ENCODE measurements around the gene CR1. TPM values are rescaled to one million over a fixed set of nuclear protein-coding genes. Genes with fewer than 3 reads are reported as not detected.

CR1 gene
- total and polyA plus RNA-seq, 2 of the 8 experiments (the other 6 are each of a cell fraction or from before 2014, with no cell fraction given): 0.15 to 0.22 TPM

DNA sequence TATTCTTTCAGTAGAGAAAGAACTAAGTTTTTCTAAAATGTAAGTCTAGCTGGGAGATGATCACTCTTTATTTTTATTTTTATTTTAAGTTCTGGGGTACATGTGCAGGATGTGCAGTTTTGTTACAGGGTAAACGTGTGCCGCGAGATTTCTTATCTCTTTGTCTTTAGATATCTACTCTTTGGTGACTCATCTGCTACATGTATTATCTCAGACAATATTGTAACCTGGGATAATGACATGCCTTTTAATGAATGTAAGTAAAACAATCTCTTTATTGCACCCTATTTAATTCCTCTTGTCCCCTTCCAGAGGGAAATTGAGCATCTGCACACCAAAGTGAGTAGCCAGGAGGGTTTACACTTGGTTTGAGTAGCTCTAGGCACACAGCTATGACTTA, 32.4 kb upstream of the CR1 start:
- no peak overlapping the region for H3K4ac ChIP-seq (replicated peaks; ENCODE audit: insufficient read length, low read depth, low read length)
- H3K23ac ChIP-seq (ENCODE audit: insufficient read length): no peak overlapping the region
- H2BK15ac ChIP-seq (ENCODE audit: low read length): no peak overlapping the region
- no peaks in the 10 kb centered on the region for H3K27me3 ChIP-seq (replicated peaks in 1 of 4; ENCODE audit: control insufficient read depth in 3 of 4, extremely low read depth in 1 of 4, insufficient read depth in 3 of 4, low read length in 3 of 4)
- no peaks in the 10 kb centered on the region for H3K9me3 ChIP-seq (ENCODE audit: insufficient read depth in 2 of 2, low read depth in 1 of 2, low read length in 1 of 2)
- no peak for FAIRE-seq
- H3K79me1 ChIP-seq (ENCODE audit: low read depth, low read length): no peaks in the 10 kb centered on the region
- H3K56ac ChIP-seq (replicated peaks; ENCODE audit: insufficient read length, low read depth, low read length): no peak overlapping the region
- H2BK5ac ChIP-seq (ENCODE audit: low read depth, low read length): no peak overlapping the region
- CTCF ChIA-PET (ENCODE audit: partially characterized antibody): interaction anchor here (1.1 to 1.2 kb wide), 2 partner anchors 10 to 14 kb away, joined by 3 to 4 read pairs; partner anchors contain the start of gene CR2
- no peaks in the 10 kb centered on the region for H3K79me2 ChIP-seq (ENCODE audit: control insufficient read depth in 1 of 2, insufficient read depth in 2 of 2, low read length in 2 of 2)
- WGBS, 2 experiments (ENCODE audit: extremely low coverage in 1 of 2, insufficient coverage in 1 of 2, insufficient read length in 1 of 2, insufficient replicate concordance in 2 of 2, low coverage in 1 of 2, low lambda C conversion rate in 2 of 2, missing lambda C conversion rate in 1 of 2): 92% methylated on average over 3 of the region's 3 CpGs; no CpG with 5 or more reads in 1 of the 2 experiments
- H3K4me2 ChIP-seq (ENCODE audit: insufficient read depth in 1 of 2, low read depth in 2 of 2, low read length in 2 of 2): no peak overlapping the region
- no peak overlapping the region for H3K4me3 ChIP-seq (ENCODE audit: extremely low read depth in 1 of 4, insufficient read depth in 2 of 4, low read depth in 3 of 4, low read length in 4 of 4)
- H2BK120ac ChIP-seq (replicated peaks; ENCODE audit: low read depth, low read length): no peak overlapping the region
- no peak overlapping the region for H4K5ac ChIP-seq (ENCODE audit: insufficient read length, low read depth, low read length)
- no peak overlapping the region for H4K8ac ChIP-seq (ENCODE audit: extremely low read depth, insufficient read depth, low read length)
- H3K9ac ChIP-seq (replicated peaks in 1 of 4; ENCODE audit: extremely low read depth in 1 of 4, low read depth in 3 of 4, low read length in 3 of 4): no peak overlapping the region
- POLR2A ChIA-PET (ENCODE audit: partially characterized antibody): interaction anchor here (1.0 kb wide), 1 partner anchor 9 kb away, joined by 4 read pairs; no protein-coding TSS in a partner anchor
- no peaks in the 10 kb centered on the region for H3K4me1 ChIP-seq (replicated peaks in 1 of 4; ENCODE audit: control insufficient read depth in 3 of 4, insufficient read depth in 4 of 4, low read length in 3 of 4)
- no peak overlapping the region for H3K14ac ChIP-seq (ENCODE audit: insufficient read length)
- H4K20me1 ChIP-seq (replicated peaks in 1 of 2; ENCODE audit: control insufficient read depth in 1 of 2, insufficient read depth in 2 of 2, low read length in 2 of 2): no peaks in the 10 kb centered on the region
- H3K18ac ChIP-seq (ENCODE audit: extremely low read depth, low read length): no peak overlapping the region
- H2AK5ac ChIP-seq (ENCODE audit: low read depth, low read length): no peak overlapping the region
- no peak overlapping the region for H2BK12ac ChIP-seq (ENCODE audit: low read depth, low read length)
- no peak overlapping the region for H4K91ac ChIP-seq (replicated peaks; ENCODE audit: insufficient read length, low read length)
- H2BK20ac ChIP-seq (ENCODE audit: low read length): no peak overlapping the region
- H2AFZ ChIP-seq (ENCODE audit: low read length): no peak overlapping the region
- no peak overlapping the region for H3K27ac ChIP-seq (ENCODE audit: low read depth, low read length)
- TF ChIP-seq CREB1 (IDR thresholded peaks at IDR 0.05) (no peak), EGR1 (IDR thresholded peaks at IDR 0.05; ENCODE audit: borderline replicate concordance, low read depth, low read length) (no peak), TAF1 (IDR thresholded peaks at IDR 0.05; ENCODE audit: low read depth, low read length) (no peak), YY1 (IDR thresholded peaks at IDR 0.05; ENCODE audit: low read depth, low read length) (no peak), SRF (IDR thresholded peaks at IDR 0.05; ENCODE audit: low read depth, low read length) (no peak), KDM5A (IDR thresholded peaks at IDR 0.05; ENCODE audit: low read length) (no peak), RFX5 (IDR thresholded peaks at IDR 0.05; ENCODE audit: borderline replicate concordance, low read depth, low read length) (no peak), MAFK (IDR thresholded peaks at IDR 0.05; ENCODE audit: low read depth, low read length) (no peak)
- TF ChIP-seq, protein P1, sequence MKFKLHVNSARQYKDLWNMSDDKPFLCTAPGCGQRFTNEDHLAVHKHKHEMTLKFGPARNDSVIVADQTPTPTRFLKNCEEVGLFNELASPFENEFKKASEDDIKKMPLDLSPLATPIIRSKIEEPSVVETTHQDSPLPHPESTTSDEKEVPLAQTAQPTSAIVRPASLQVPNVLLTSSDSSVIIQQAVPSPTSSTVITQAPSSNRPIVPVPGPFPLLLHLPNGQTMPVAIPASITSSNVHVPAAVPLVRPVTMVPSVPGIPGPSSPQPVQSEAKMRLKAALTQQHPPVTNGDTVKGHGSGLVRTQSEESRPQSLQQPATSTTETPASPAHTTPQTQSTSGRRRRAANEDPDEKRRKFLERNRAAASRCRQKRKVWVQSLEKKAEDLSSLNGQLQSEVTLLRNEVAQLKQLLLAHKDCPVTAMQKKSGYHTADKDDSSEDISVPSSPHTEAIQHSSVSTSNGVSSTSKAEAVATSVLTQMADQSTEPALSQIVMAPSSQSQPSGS (IDR thresholded peaks at IDR 0.05; ENCODE audit: low read length): no peak
- TF ChIP-seq, protein P2, sequence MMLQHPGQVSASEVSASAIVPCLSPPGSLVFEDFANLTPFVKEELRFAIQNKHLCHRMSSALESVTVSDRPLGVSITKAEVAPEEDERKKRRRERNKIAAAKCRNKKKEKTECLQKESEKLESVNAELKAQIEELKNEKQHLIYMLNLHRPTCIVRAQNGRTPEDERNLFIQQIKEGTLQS (IDR thresholded peaks at IDR 0.05; ENCODE audit: insufficient read depth, low read depth, low read length): no peak
- no peaks in the 10 kb centered on the region for H3K23me2 ChIP-seq (ENCODE audit: low read depth, low read length)
- DNase-seq (ENCODE audit: low read depth in 1 of 2, low spot score in 2 of 2): no peak
- H3K36me3 ChIP-seq (ENCODE audit: control insufficient read depth in 2 of 4, insufficient read depth in 4 of 4, low read length in 3 of 4): no peaks in the 10 kb centered on the region
